SU-DHL-6 (cell line): Measurements from ENCODE around the gene WDR72.

ENCODE experiments used
- H2AFZ ChIP-seq: fragments of 200-600 bp; sonication (generic); 2 replicates; pipeline ENCODE4 v1.6.1; 2014; ENCODE audit warnings: low read depth, mild to moderate bottlenecking, moderate library complexity, mixed read lengths, antibody characterized with exemption, low read length; ENCODE audit not compliant: severe bottlenecking
- H3F3A ChIP-seq: fragments of 200-600 bp; shearing (Covaris generic); 2 replicates; pipeline ENCODE4 v1.6.0; 2016; ENCODE audit warnings: antibody characterized with exemption, mild to moderate bottlenecking; ENCODE audit not compliant: insufficient read depth
- H3K27ac ChIP-seq: fragments of 200-600 bp; sonication (generic); 2 replicates; pipeline ENCODE4 v1.5.1; 2016; ENCODE audit warnings: low read depth, mild to moderate bottlenecking, low read length, moderate library complexity, mixed read lengths
- H3K27me3 ChIP-seq: fragments of 200-600 bp; sonication (generic), shearing (Covaris generic); 2 replicates; pipeline ENCODE4 v1.6.0; 2014; ENCODE audit warnings: mild to moderate bottlenecking, low read length
- H3K36me3 ChIP-seq: fragments of 200-600 bp; sonication (generic); 2 replicates; pipeline ENCODE4 v1.6.1; 2014; ENCODE audit warnings: mild to moderate bottlenecking, low read length, mixed read lengths
- H3K4me2 ChIP-seq: fragments of 300-600, 200-600 bp; shearing (Covaris generic), sonication (generic); 2 replicates; pipeline ENCODE4 v1.6.0; 2014; ENCODE audit warnings: low read length, low read depth, mild to moderate bottlenecking; ENCODE audit not compliant: poor library complexity, severe bottlenecking
- H3K4me3 ChIP-seq: fragments of 200-600 bp; sonication (generic); 2 replicates; pipeline ENCODE4 v1.5.1; 2014; ENCODE audit warnings: antibody characterized with exemption, low read length, mild to moderate bottlenecking, mixed read lengths; ENCODE audit not compliant: insufficient read depth, poor library complexity, severe bottlenecking
- H3K79me2 ChIP-seq: fragments of 200-600 bp; sonication (generic); 2 replicates; pipeline ENCODE4 v1.6.1; 2014; ENCODE audit warnings: mild to moderate bottlenecking, low read length, moderate library complexity; ENCODE audit not compliant: insufficient read depth
- H3K9ac ChIP-seq: fragments of 200-600 bp; sonication (generic); 2 replicates; pipeline ENCODE4 v1.7.0; 2014; ENCODE audit warnings: mild to moderate bottlenecking, low read length
- H3K9me2 ChIP-seq: fragments of 200-600 bp; sonication (generic); replicated peaks from 2 replicates; pipeline ENCODE4 v1.6.1; 2014; ENCODE audit warnings: low read length; ENCODE audit not compliant: insufficient read depth
- H3K9me3 ChIP-seq: fragments of 200-600 bp; sonication (generic); 2 replicates; pipeline ENCODE4 v1.6.1; 2014; ENCODE audit warnings: low read length, mixed read lengths; ENCODE audit not compliant: insufficient read depth
- H4K20me1 ChIP-seq: fragments of 200-600 bp; sonication (generic); 2 replicates; pipeline ENCODE4 v1.6.1; 2014; ENCODE audit warnings: low read depth, mild to moderate bottlenecking, antibody characterized with exemption, low read length, moderate library complexity, mixed read lengths
- CTCF ChIP-seq: fragments of 200-600 bp; sonication (generic); IDR thresholded peaks from one replicate; pipeline ENCODE4 v1.5.1; 2017; ENCODE audit warnings: antibody characterized with exemption, mild to moderate bottlenecking, low read length, moderate library complexity; ENCODE audit not compliant: insufficient read depth, poor library complexity, severe bottlenecking
- EZH2phosphoT487 ChIP-seq: fragments of 200-600 bp; sonication (generic), shearing (Covaris generic); conservative IDR thresholded peaks from 2 replicates; pipeline ENCODE4 v1.6.1; 2018; ENCODE audit warnings: mild to moderate bottlenecking, antibody characterized with exemption, low read length, moderate library complexity, mixed read lengths

Gene WDR72

DNA sequence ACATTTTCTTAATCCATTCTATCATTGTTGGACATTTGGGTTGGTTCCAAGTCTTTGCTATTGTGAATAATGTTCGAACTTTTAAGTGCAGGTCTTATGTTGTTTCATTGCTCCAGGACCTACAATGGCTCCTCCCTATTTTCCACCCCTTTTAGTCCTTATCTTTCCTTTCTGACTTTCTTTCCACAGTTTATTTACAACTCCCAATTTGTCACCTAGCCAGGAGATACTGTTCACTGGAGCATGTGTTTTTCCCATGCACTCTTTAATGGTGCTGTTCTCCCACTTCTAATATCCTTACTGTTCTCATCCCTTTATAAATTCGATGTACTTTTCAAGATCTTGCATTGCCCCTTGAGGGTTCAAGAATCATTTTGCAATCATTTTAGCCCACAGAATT lies 290.0 kb downstream of the WDR72 start:
- H3K79me2 ChIP-seq: no peaks in the 10 kb centered on the region
- no peak overlapping the region for H3K27ac ChIP-seq
- H3K9me2 ChIP-seq: no peaks in the 10 kb centered on the region
- no peak overlapping the region for H3K9ac ChIP-seq
- TF ChIP-seq EZH2phosphoT487 (no peak), CTCF (no peak)
- H3F3A ChIP-seq: no peaks in the 10 kb centered on the region
- no peaks in the 10 kb centered on the region for H3K36me3 ChIP-seq
- H3K4me2 ChIP-seq: no peak overlapping the region
- no peaks in the 10 kb centered on the region for H3K27me3 ChIP-seq
- no peak overlapping the region for H3K4me3 ChIP-seq
- H4K20me1 ChIP-seq: no peaks in the 10 kb centered on the region
- H3K9me3 ChIP-seq: no peaks in the 10 kb centered on the region
- no peak overlapping the region for H2AFZ ChIP-seq
